GM12875 (cell line): ENCODE data around the gene ASCL3.
A peak's percentile ranks its signal among the peaks of the same experiment; 100 is the strongest.
"Not testable (repeated sequence)": the region's sequence is repeated elsewhere in the genome, so short reads cannot be mapped to it uniquely, and the experiment has no call there.

Experiments
- H3K4me3 ChIP-seq: one replicate; pipeline ENCODE4 v1.5.1; 2011; ENCODE audit warnings: low read depth, low read length, control low read depth
- TF ChIP-seq, protein P1 (sequence below): IDR thresholded peaks from 2 replicates; pipeline ENCODE4 v1.5.1; 2011; ENCODE audit warnings: low read depth, mild to moderate bottlenecking, control low read depth, inconsistent platforms, low read length, moderate library complexity, borderline replicate concordance; ENCODE audit not compliant: insufficient read depth

ASCL3 gene

GRCh38 chr11:8980485-8980884, 37.7 kb upstream of the ASCL3 start:
- no peak overlapping the region for H3K4me3 ChIP-seq
- TF ChIP-seq, protein P1, sequence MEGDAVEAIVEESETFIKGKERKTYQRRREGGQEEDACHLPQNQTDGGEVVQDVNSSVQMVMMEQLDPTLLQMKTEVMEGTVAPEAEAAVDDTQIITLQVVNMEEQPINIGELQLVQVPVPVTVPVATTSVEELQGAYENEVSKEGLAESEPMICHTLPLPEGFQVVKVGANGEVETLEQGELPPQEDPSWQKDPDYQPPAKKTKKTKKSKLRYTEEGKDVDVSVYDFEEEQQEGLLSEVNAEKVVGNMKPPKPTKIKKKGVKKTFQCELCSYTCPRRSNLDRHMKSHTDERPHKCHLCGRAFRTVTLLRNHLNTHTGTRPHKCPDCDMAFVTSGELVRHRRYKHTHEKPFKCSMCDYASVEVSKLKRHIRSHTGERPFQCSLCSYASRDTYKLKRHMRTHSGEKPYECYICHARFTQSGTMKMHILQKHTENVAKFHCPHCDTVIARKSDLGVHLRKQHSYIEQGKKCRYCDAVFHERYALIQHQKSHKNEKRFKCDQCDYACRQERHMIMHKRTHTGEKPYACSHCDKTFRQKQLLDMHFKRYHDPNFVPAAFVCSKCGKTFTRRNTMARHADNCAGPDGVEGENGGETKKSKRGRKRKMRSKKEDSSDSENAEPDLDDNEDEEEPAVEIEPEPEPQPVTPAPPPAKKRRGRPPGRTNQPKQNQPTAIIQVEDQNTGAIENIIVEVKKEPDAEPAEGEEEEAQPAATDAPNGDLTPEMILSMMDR: no peak

- H3K4me3 ChIP-seq: not testable (repeated sequence)
These were observed 36.5 kb upstream of the ASCL3 start for GRCh38 chr11:8979365-8979764.

DNA sequence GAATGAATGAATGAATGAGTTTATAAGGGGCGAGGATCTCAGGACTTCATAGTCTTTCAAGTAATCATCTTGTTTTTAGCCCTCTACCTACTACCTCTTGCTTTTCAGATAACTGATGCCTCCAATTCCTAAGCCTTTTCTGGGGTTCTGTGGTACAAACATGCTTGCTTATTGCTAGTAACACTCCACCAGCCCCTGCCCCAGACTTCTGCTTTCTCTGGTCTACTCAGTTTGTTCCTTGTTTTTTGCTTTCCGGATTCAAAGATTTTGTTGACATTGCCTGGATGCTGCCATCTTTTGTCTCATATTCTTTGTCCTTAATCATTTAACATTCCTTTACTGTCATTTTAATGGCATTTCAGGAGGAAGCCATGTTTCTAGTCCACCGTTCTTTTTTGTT, 30.3 kb upstream of the ASCL3 start:
- TF ChIP-seq, protein P1: no peak

DNA sequence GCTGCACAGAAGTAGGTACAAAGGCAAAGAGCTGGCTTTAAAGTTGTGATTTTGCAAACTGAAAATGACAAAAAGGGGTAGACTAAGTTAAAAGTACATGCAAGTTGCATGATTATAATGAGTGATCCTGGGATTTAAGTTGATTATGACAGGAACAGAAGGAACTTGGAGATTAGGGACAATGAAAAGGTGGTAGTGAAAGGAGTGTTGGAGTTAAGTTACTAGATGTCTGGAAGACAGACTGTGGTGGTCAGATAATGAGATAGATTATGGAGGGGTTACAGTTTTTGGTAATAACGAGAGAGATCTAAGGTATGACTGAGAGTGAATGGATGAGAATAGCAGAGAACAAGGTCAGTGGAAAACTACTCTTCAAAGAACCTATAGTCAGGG, 29.1 kb upstream of the ASCL3 start:
- TF ChIP-seq, protein P1: no peak
- H3K4me3 ChIP-seq: no peak overlapping the region

More for the DNA sequence above, 30.3 kb upstream of the ASCL3 start:
- no peak overlapping the region for H3K4me3 ChIP-seq

DNA sequence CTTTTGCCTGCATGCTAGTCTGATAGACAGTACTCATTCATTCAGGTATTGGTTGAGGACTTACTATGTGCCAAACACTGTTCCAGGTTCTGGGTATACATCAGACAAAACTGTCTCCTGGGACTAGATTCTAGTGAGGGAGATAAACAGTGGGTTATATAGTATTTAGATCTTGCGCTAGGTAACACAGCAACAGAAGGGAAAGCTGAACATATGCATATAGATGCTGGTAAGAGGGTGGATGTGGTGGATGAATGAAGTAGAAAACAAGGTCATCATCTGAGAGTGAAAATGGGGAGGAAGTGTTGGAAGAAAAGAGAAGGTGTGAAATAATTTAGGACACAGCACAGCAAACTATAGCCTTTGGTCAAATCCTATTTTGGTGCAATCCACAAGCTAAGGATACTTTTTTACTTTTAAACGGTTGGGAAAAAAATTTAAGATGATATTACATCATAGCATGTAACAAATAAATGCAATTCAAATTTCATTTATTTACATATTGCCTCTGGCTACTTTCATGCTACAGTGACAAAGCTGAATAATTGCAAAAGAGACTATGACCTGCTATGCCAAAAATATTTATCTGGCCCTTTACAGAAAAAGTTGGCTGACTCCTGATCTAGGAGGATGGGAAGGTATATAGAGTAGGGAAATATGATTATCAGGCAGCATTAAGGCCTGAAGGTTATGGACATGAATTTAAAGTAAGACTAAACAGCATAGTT, 28.5 kb upstream of the ASCL3 start:
- TF ChIP-seq, protein P1: no peak
- no peak overlapping the region for H3K4me3 ChIP-seq

- TF ChIP-seq, protein P1: no peak
- H3K4me3 ChIP-seq: no peak overlapping the region
These were observed 24.4 kb upstream of the ASCL3 start for GRCh38 chr11:8967184-8967583.

GRCh38 chr11:8964324-8965320, 21.8 kb upstream of the ASCL3 start, which contains the start of gene TMEM9B:
TSS of gene TMEM9B (minus strand) at chr11:8964442. CDS start at chr11:8964313, 129 bp downstream.
- H3K4me3 ChIP-seq: peak within 1 kb of the TSS; percentile 97
- TF ChIP-seq, protein P1: no peak
